ENCODE data around the gene PIKFYVE.
"Not testable (repeated sequence)": the region's sequence is repeated elsewhere in the genome, so short reads cannot be mapped to it uniquely, and the experiment has no call there.

PIKFYVE gene

DNA sequence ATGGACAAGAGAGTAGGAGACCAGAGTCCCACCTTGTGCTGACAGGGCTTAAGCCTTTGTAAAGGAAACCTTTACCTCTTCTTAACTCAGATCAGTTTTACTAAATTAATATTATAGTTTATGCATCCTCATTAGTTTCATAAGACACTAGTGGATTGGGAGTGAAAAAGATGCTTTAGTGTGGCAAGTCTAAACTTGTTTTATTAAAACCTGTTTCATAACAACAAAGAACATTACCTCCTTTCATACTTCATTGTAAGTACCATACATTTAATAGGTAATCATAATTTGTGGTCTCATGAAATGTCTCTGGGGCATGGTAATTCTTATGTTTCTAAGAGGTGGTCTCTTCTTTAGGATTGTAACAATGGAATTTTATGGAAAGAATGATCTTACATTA lies 63.4 kb downstream of the PIKFYVE start:
- DNase-seq (ENCODE audit: low spot score), result no peak
- TF ChIP-seq, protein P1, sequence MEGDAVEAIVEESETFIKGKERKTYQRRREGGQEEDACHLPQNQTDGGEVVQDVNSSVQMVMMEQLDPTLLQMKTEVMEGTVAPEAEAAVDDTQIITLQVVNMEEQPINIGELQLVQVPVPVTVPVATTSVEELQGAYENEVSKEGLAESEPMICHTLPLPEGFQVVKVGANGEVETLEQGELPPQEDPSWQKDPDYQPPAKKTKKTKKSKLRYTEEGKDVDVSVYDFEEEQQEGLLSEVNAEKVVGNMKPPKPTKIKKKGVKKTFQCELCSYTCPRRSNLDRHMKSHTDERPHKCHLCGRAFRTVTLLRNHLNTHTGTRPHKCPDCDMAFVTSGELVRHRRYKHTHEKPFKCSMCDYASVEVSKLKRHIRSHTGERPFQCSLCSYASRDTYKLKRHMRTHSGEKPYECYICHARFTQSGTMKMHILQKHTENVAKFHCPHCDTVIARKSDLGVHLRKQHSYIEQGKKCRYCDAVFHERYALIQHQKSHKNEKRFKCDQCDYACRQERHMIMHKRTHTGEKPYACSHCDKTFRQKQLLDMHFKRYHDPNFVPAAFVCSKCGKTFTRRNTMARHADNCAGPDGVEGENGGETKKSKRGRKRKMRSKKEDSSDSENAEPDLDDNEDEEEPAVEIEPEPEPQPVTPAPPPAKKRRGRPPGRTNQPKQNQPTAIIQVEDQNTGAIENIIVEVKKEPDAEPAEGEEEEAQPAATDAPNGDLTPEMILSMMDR (IDR thresholded peaks at IDR 0.05; ENCODE audit: extremely low read depth, missing control alignments), result no peak

DNA sequence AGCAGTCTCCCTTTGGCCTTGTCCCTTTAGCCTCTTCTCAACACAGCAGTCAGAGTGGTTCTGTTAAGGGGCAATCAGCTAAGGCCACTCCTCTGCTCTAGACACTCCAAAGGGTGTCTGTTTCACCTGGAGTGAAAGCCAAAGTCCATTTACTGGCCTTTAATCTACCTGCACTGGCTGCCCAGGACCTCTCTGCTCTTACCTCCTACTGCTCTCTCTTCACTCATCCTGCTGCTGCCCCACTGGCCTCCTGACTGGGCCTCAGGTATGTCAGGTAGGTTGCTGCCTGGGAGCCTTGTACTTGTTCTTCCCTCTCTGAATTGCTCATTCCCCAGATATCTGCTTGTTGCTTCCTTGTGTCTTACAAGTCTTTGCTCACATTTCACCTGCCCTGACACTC lies 68.2 kb downstream of the PIKFYVE start:
- no peak for DNase-seq (ENCODE audit: low spot score)
- TF ChIP-seq, protein P1 (IDR thresholded peaks at IDR 0.05; ENCODE audit: extremely low read depth, missing control alignments), result no peak

DNA sequence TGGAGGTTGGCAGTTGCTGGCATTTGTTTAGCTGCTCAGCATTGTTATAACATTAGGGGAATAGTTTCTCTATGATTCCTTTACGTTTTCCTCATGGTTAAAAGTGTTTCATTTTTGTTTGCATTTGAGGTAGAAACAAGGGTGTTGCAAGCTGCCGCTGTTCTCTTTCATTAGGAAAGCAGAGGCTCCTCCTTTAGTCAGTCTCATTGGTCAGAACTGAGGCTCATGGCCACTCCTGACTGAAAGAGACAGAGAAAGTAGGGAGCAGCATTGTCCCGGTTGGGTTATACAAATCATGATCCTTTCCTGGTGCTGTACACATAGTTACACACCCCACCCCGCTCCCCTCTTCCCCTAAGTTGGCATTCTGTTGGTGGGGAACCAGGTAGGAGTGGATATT lies 80.7 kb downstream of the PIKFYVE start:
- TF ChIP-seq, protein P1 (IDR thresholded peaks at IDR 0.05; ENCODE audit: extremely low read depth, missing control alignments), result no peak
- no peak for DNase-seq (ENCODE audit: low spot score)

DNA sequence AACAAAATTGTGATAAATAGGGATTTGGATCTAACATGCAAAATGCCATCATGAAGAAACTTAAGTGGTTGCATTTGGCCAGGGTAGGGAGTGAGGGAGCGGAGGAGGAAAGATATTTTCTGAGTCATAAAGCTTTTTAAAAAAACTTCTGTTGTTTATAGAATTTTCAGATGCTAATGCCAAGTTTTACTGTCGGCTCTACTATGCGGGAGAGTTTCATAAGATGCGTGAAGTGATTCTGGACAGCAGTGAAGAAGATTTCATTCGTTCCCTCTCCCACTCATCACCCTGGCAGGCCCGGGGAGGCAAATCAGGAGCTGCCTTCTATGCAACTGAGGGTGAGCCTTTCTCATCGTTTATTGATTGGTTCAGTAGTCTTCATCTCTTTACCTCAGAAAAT lies 84.6 kb downstream of the PIKFYVE start:
- no peak for DNase-seq (ENCODE audit: low spot score)

DNA sequence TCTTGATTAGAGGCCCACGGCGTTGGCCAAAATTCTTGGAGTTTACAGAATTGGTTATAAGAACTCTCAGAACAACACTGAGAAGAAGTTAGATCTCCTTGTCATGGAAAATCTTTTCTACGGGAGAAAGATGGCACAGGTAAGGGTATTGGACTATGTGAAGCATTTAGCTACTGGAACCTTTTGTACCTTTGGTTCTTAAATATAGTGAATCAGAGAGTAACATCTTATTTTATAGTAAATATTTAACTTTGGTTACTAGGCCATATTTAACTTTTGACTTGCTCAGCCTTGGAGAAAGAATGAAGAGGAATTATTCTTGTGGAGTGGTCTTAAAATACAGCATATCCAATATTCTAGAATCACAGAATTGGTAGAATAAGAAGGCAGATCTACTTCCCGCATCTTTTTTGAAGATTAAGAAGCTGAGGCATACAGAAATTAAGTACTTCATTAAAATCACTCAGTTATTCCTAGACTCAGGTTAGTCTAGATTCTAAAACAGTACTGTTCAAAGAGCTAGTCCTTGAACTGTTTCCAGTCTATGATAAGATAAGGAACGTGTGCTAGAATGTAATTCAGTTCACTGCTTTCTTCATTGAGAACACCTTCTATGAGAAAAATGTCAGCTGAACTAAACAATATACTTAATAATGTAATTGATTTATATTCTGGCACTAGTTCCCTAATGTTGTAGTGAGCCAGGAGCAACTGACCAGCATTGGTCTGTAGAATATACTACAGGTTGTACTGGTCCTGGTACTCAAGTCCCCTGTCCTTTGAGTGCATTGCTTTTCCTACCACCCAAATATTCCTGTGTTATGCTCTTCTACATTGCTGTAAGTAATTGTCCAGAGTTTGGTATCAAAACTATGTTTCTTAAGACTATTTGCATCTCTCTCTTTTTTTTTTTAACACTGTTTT lies 86.9 kb downstream of the PIKFYVE start:
- TF ChIP-seq, protein P1 (IDR thresholded peaks at IDR 0.05; ENCODE audit: extremely low read depth, missing control alignments), result no peak
- DNase-seq (ENCODE audit: low spot score), result no peak

More for the DNA sequence above, 84.6 kb downstream of the PIKFYVE start:
- TF ChIP-seq, protein P1 (IDR thresholded peaks at IDR 0.05; ENCODE audit: extremely low read depth, missing control alignments), result no peak

DNA sequence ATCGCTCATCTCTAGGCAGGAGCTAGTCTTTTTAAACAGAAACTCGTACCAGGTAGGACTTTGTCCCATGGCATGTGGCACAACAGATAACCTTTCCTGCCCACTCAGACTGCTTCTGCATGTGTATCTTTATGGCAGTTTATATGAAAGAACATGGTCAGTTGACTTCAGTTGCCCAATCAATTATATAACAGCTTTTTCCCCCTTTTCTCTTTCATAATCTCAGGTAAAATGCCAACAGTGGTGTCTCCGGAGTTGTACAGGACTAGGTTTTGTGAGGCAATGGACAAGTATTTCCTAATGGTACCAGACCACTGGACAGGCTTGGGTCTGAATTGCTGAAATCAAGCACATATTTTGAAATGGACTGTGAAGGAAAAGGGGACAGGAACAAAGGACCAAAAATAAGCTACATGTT lies 88.9 kb downstream of the PIKFYVE start:
- TF ChIP-seq, protein P1 (IDR thresholded peaks at IDR 0.05; ENCODE audit: extremely low read depth, missing control alignments), result no peak
- no peak for DNase-seq (ENCODE audit: low spot score)

DNA sequence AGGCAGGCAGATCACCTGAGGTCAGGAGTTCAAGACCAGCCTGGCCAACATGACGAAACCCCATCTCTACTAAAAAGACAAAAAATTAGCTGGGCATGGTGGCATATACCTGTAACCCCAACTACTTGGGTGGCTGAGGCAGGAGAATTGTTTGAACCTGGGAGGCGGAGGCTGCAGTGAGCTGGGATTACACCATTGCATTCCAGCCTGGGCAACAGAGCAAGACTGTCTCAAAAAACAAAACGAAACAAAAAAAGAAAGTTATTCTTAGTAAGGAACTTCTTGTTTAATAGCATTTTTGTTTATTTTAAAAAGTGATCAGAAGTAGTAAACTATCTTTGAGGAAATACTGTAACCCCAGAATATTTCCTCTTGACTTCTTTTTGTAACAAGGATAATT lies 90.4 kb downstream of the PIKFYVE start:
- not testable (repeated sequence) for DNase-seq (ENCODE audit: low spot score)
